Thoracic aorta (tissue), 2 donors: ENCODE data around the gene NGRN. TPM values are rescaled to one million over a fixed set of nuclear protein-coding genes. Genes with fewer than 3 reads are reported as not detected.
A peak's percentile ranks its signal among the peaks of the same experiment; 100 is the strongest.

ENCODE experiments used
- ATAC-seq: fragments of 150-250 bp; one replicate; pipeline ENCODE4 v1.8.0; 2017; ENCODE audit warnings: low read depth; ENCODE audit not compliant: insufficient number of reproducible peaks, low FRiP score
- DNase-seq: peaks from one replicate; pipeline ENCODE4 v3.0.0-alpha.2; 2020; ENCODE audit warnings: low spot score
- H3K27ac ChIP-seq, 2 donors: fragments of 200-600 bp; sonication (generic); 1 replicate in 1 of 2; 2 replicates in 1 of 2; pipeline ENCODE4 v1.5.1; 2016; ENCODE audit warnings: mild to moderate bottlenecking in 2 of 2, moderate library complexity in 2 of 2
- H3K27me3 ChIP-seq: fragments of 200-600 bp; sonication (generic); replicated peaks from 2 replicates; pipeline ENCODE4 v1.6.0; 2016; ENCODE audit warnings: mild to moderate bottlenecking; ENCODE audit not compliant: insufficient read depth
- H3K36me3 ChIP-seq: fragments of 200-600 bp; sonication (generic); one replicate; pipeline ENCODE4 v1.5.1; 2016
- H3K4me1 ChIP-seq, 2 donors: fragments of 200-600 bp; sonication (generic); 1 replicate in 1 of 2; 2 replicates in 1 of 2; pipeline versions ENCODE4 v1.5.1 to v1.6.0; 2016; ENCODE audit warnings: low read depth in 2 of 2, mild to moderate bottlenecking in 1 of 2; ENCODE audit not compliant: control insufficient read depth in 1 of 2
- H3K4me3 ChIP-seq: fragments of 200-600 bp; sonication (generic); 2 replicates; pipeline ENCODE4 v1.5.1; 2016; ENCODE audit warnings: mild to moderate bottlenecking
- H3K9me3 ChIP-seq: fragments of 200-600 bp; sonication (generic); 2 replicates; pipeline ENCODE4 v1.5.1; 2016
- CTCF ChIP-seq: fragments of 200-600 bp; sonication (generic); IDR thresholded peaks from one replicate; pipeline ENCODE4 v1.5.1; 2019; ENCODE audit warnings: antibody characterized with exemption
- total RNA-seq, 2 donors: library from RNA; depleted of rRNA; stranded (reverse); fragments of >200 nt; gene quantifications; one replicate each; pipeline versions ENCODE4 v1.1.0 to v1.2.3, GENCODE V29; 2016

NGRN gene
- total RNA-seq, 2 donors from 2014 or later = 63.5 to 97.5 TPM

GRCh38 chr15:90231028-90232017 is 34.1 kb upstream of the NGRN start:
- Histone ChIP-seq H3K36me3 (peaks cover 35% of the 10 kb centered on the region), H3K27ac (no peak overlapping the region), H3K27me3 (no peaks in the 10 kb centered on the region), H3K9me3 (no peaks in the 10 kb centered on the region), H3K4me3 (no peak overlapping the region), H3K4me1 (peaks cover 27 to 39% of the 10 kb centered on the region in 2 donors)
- no peak for ATAC-seq
- no peak for TF ChIP-seq CTCF
- DNase-seq = no peak

- Histone ChIP-seq H3K36me3 (peaks cover 28% of the 10 kb centered on the region), H3K9me3 (no peaks in the 10 kb centered on the region), H3K27me3 (no peaks in the 10 kb centered on the region), H3K4me3 (peak overlapping the region; percentile 86), H3K4me1 (peaks cover 27 to 39% of the 10 kb centered on the region in 2 donors), H3K27ac (no peak overlapping the region)
- ATAC-seq (no peak), DNase-seq (no peak)
- no peak for TF ChIP-seq CTCF
Observed at GRCh38 chr15:90232196-90232595, 33.3 kb upstream of the NGRN start.

GRCh38 chr15:90232941-90233386 is 32.5 kb upstream of the NGRN start:
- no peak for DNase-seq
- peak overlapping the region; percentile 86 for H3K4me3 ChIP-seq
- no peak for TF ChIP-seq CTCF
- peaks cover 20% of the 10 kb centered on the region for H3K36me3 ChIP-seq
- no peaks in the 10 kb centered on the region for H3K9me3 ChIP-seq
- ATAC-seq = no peak
- peak overlapping the region; percentile 88 to 92 for H3K27ac ChIP-seq
- H3K4me1 ChIP-seq = peaks cover 27 to 39% of the 10 kb centered on the region in 2 donors
- H3K27me3 ChIP-seq = no peaks in the 10 kb centered on the region

- DNase-seq (peak; percentile 82), ATAC-seq (peak; percentile 84)
- H3K4me3 ChIP-seq = peak within 1 kb of the TSS; percentile 86
- H3K4me1 ChIP-seq = peaks cover 27 to 39% of the 10 kb centered on the region in 2 donors
- peak; percentile 36 for TF ChIP-seq CTCF
- peaks cover 16% of the 10 kb centered on the region for H3K36me3 ChIP-seq
- H3K27me3 ChIP-seq = no peaks in the 10 kb centered on the region
- H3K27ac ChIP-seq = peak within 1 kb of the TSS; percentile 88 to 92
- no peaks in the 10 kb centered on the region for H3K9me3 ChIP-seq
Observed at GRCh38 chr15:90233387-90234095, 31.9 kb upstream of the NGRN start, which contains the start of gene CIB1. TSS of gene CIB1 (minus strand) at chr15:90233941. CDS start at chr15:90233885, 56 bp downstream.
